SU-DHL-6 (cell line): ENCODE results near the gene HSH2D.

Experiments used
- H2AFZ ChIP-seq: fragments of 200-600 bp; sonication (generic); 2 replicates; pipeline ENCODE4 v1.6.1; 2014; ENCODE audit warnings: low read depth, mild to moderate bottlenecking, moderate library complexity, mixed read lengths, antibody characterized with exemption, low read length; ENCODE audit not compliant: severe bottlenecking
- H3F3A ChIP-seq: fragments of 200-600 bp; shearing (Covaris generic); 2 replicates; pipeline ENCODE4 v1.6.0; 2016; ENCODE audit warnings: antibody characterized with exemption, mild to moderate bottlenecking; ENCODE audit not compliant: insufficient read depth
- H3K27ac ChIP-seq: fragments of 200-600 bp; sonication (generic); 2 replicates; pipeline ENCODE4 v1.5.1; 2016; ENCODE audit warnings: low read depth, mild to moderate bottlenecking, low read length, moderate library complexity, mixed read lengths
- H3K27me3 ChIP-seq: fragments of 200-600 bp; sonication (generic), shearing (Covaris generic); 2 replicates; pipeline ENCODE4 v1.6.0; 2014; ENCODE audit warnings: mild to moderate bottlenecking, low read length
- H3K36me3 ChIP-seq: fragments of 200-600 bp; sonication (generic); 2 replicates; pipeline ENCODE4 v1.6.1; 2014; ENCODE audit warnings: mild to moderate bottlenecking, low read length, mixed read lengths
- H3K4me2 ChIP-seq: fragments of 300-600, 200-600 bp; shearing (Covaris generic), sonication (generic); 2 replicates; pipeline ENCODE4 v1.6.0; 2014; ENCODE audit warnings: low read length, low read depth, mild to moderate bottlenecking; ENCODE audit not compliant: poor library complexity, severe bottlenecking
- H3K4me3 ChIP-seq: fragments of 200-600 bp; sonication (generic); 2 replicates; pipeline ENCODE4 v1.5.1; 2014; ENCODE audit warnings: antibody characterized with exemption, low read length, mild to moderate bottlenecking, mixed read lengths; ENCODE audit not compliant: insufficient read depth, poor library complexity, severe bottlenecking
- H3K79me2 ChIP-seq: fragments of 200-600 bp; sonication (generic); 2 replicates; pipeline ENCODE4 v1.6.1; 2014; ENCODE audit warnings: mild to moderate bottlenecking, low read length, moderate library complexity; ENCODE audit not compliant: insufficient read depth
- H3K9ac ChIP-seq: fragments of 200-600 bp; sonication (generic); 2 replicates; pipeline ENCODE4 v1.7.0; 2014; ENCODE audit warnings: mild to moderate bottlenecking, low read length
- H3K9me2 ChIP-seq: fragments of 200-600 bp; sonication (generic); replicated peaks from 2 replicates; pipeline ENCODE4 v1.6.1; 2014; ENCODE audit warnings: low read length; ENCODE audit not compliant: insufficient read depth
- H3K9me3 ChIP-seq: fragments of 200-600 bp; sonication (generic); 2 replicates; pipeline ENCODE4 v1.6.1; 2014; ENCODE audit warnings: low read length, mixed read lengths; ENCODE audit not compliant: insufficient read depth
- H4K20me1 ChIP-seq: fragments of 200-600 bp; sonication (generic); 2 replicates; pipeline ENCODE4 v1.6.1; 2014; ENCODE audit warnings: low read depth, mild to moderate bottlenecking, antibody characterized with exemption, low read length, moderate library complexity, mixed read lengths
- EZH2phosphoT487 ChIP-seq: fragments of 200-600 bp; sonication (generic), shearing (Covaris generic); conservative IDR thresholded peaks from 2 replicates; pipeline ENCODE4 v1.6.1; 2018; ENCODE audit warnings: mild to moderate bottlenecking, antibody characterized with exemption, low read length, moderate library complexity, mixed read lengths
- TF ChIP-seq, protein P1 (sequence below): fragments of 200-600 bp; sonication (generic); IDR thresholded peaks from one replicate; pipeline ENCODE4 v1.5.1; 2017; ENCODE audit warnings: antibody characterized with exemption, mild to moderate bottlenecking, low read length, moderate library complexity; ENCODE audit not compliant: insufficient read depth, poor library complexity, severe bottlenecking

The HSH2D gene

DNA sequence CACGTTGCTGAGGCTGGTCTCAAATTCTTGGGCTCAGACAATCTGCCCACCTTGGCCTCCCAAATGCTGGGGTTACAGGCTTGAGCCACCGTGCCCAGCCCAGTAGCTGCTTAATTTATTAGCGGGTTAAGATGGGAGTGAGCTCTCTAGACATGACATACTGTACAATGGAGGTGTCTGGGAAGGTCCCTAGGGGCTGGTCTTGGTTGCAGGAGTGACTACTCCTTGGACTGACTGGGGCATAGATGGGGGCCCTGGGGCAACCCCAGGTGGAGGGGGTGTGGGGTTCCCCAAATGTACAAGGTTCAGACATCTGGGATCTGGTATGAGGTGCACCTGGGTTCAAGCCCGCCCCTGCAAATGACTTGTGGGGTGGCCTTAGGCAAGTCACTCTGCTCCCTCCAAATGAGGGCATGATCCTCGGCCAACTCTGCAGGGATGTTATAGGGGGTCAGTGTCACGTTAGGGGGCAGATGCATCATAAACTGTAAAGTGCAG, 17.0 kb downstream of the HSH2D start:
- peaks cover 24% of the 10 kb centered on the region for H3F3A ChIP-seq
- no peaks in the 10 kb centered on the region for H3K9me3 ChIP-seq
- H3K4me3 ChIP-seq, result no peak overlapping the region

DNA sequence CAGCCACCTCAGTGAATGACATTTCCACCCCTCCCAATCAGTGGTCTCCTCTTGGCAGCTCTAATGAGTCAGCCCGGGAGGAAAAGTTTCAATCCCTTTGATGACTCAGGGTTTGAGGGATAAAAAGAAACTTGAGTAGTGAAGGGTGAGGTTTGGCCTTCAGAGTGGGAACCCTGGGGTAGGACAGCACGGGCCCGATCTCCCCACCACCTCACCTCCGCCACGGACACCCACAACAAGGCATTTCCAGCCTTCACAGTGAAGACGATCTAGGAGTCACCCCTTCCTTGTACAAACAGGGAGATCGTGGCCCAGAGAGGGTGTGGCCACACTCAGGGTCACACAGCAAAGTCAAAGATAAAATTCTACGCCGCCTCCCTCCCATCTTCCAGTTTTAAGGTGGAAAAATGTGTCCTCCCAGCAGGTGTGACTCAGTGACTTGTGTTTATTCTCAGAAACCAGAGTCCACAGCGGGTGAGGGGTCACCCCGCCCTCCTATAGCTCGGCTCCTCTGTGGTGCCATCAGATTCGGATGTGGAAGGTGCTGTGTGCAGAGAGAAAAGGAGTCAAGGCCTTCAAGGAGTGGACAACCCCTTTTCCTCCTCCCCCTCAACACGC, 17.6 kb downstream of the HSH2D start:
- H2AFZ ChIP-seq, result no peak overlapping the region

More for the DNA sequence above, 17.0 kb downstream of the HSH2D start:
- H3K9ac ChIP-seq, result no peak overlapping the region
- no peak overlapping the region for H2AFZ ChIP-seq
- H3K4me2 ChIP-seq, result no peak overlapping the region
- no peaks in the 10 kb centered on the region for H3K79me2 ChIP-seq
- H3K27me3 ChIP-seq, result no peaks in the 10 kb centered on the region
- H3K27ac ChIP-seq, result no peak overlapping the region
- no peaks in the 10 kb centered on the region for H4K20me1 ChIP-seq
- no peaks in the 10 kb centered on the region for H3K9me2 ChIP-seq
- H3K36me3 ChIP-seq, result peaks cover 9% of the 10 kb centered on the region; the same call in 1 of the 2 replicates
- TF ChIP-seq, protein P1, sequence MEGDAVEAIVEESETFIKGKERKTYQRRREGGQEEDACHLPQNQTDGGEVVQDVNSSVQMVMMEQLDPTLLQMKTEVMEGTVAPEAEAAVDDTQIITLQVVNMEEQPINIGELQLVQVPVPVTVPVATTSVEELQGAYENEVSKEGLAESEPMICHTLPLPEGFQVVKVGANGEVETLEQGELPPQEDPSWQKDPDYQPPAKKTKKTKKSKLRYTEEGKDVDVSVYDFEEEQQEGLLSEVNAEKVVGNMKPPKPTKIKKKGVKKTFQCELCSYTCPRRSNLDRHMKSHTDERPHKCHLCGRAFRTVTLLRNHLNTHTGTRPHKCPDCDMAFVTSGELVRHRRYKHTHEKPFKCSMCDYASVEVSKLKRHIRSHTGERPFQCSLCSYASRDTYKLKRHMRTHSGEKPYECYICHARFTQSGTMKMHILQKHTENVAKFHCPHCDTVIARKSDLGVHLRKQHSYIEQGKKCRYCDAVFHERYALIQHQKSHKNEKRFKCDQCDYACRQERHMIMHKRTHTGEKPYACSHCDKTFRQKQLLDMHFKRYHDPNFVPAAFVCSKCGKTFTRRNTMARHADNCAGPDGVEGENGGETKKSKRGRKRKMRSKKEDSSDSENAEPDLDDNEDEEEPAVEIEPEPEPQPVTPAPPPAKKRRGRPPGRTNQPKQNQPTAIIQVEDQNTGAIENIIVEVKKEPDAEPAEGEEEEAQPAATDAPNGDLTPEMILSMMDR, result no peak
- TF ChIP-seq EZH2phosphoT487, result no peak

GRCh38 chr19:16161840-16162239, 18.4 kb downstream of the HSH2D start:
- TF ChIP-seq EZH2phosphoT487, result no peak
- TF ChIP-seq, protein P1, result no peak
- Histone ChIP-seq H3K4me2 (no peak overlapping the region), H3K27ac (no peak overlapping the region)

More for the DNA sequence above, 17.6 kb downstream of the HSH2D start:
- Histone ChIP-seq H3K27ac (no peak overlapping the region), H3K9me2 (no peaks in the 10 kb centered on the region), H4K20me1 (no peaks in the 10 kb centered on the region), H3K9ac (no peak overlapping the region), H3F3A (peaks cover 23% of the 10 kb centered on the region), H3K4me2 (no peak overlapping the region), H3K36me3 (peaks cover 9% of the 10 kb centered on the region; the same call in 1 of the 2 replicates), H3K79me2 (no peaks in the 10 kb centered on the region), H3K9me3 (no peaks in the 10 kb centered on the region), H3K4me3 (no peak overlapping the region), H3K27me3 (no peaks in the 10 kb centered on the region)
- TF ChIP-seq EZH2phosphoT487, result no peak
- TF ChIP-seq, protein P1, result no peak

More at GRCh38 chr19:16161840-16162239, 18.4 kb downstream of the HSH2D start:
- Histone ChIP-seq H3F3A (peaks cover 18% of the 10 kb centered on the region), H3K4me3 (no peak overlapping the region), H3K9ac (no peak overlapping the region), H3K79me2 (no peaks in the 10 kb centered on the region), H2AFZ (no peak overlapping the region), H3K36me3 (0 out of 2 replicates have a peak, but pooled peaks cover 5% of the 10 kb centered on the region), H3K9me3 (no peaks in the 10 kb centered on the region), H4K20me1 (no peaks in the 10 kb centered on the region), H3K27me3 (no peaks in the 10 kb centered on the region), H3K9me2 (no peaks in the 10 kb centered on the region)
